ENCODE data around the gene BTBD2. TPM values are rescaled to one million over a fixed set of nuclear protein-coding genes. Genes with fewer than 3 reads are reported as not detected.

The BTBD2 gene
- total RNA-seq, 1 donor from 2014 or later: 48.8 TPM

DNA sequence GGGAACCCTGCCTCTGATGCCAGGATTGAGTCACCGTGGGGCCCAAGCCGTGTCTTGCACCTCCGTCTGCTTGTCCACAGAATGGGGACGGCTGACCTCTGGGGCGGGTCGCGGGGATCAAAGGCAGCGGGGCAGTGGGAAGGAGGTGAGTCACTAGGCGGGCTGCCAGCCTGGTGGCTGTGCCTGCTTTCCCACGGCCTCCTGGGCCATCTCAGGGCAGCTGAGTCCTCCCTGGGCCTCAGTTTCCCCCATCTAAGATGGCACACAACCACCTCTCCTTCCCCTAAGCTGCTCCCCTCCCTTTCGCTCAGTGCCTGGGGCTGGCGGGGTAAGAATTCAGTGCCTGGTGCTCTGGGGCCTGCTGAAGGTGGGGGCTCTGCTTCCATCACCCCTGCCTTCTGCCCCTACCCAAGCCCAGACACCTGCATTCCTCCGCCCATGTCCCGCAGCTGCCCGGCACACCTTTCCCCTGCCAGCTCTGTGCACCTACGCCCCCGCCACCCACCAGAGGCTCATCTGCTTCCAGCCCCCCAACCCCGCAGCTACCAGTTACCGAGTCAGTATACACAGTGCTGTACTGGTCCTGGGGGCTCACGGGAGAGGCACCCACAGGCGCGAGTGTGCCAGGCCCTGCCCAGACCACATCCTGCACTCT is 32.1 kb upstream of the BTBD2 start:
- no peak for TF ChIP-seq EZH2 (IDR thresholded peaks at IDR 0.05)
- no peaks in the 10 kb centered on the region for H3K27me3 ChIP-seq
- H3K27ac Mint-ChIP-seq: no peak overlapping the region
- H3K4me1 ChIP-seq: peaks cover 2% of the 10 kb centered on the region
- peaks cover 43% of the 10 kb centered on the region for H3K79me2 ChIP-seq (ENCODE audit: low read depth)
- no peaks in the 10 kb centered on the region for H3K9me3 Mint-ChIP-seq
- peaks cover 63% of the 10 kb centered on the region for H4K20me1 ChIP-seq (ENCODE audit: low read depth)
- peaks cover 3% of the 10 kb centered on the region for H3K27me3 Mint-ChIP-seq (ENCODE audit: insufficient read depth, low read depth)
- H3K27ac ChIP-seq: no peak overlapping the region
- H3K9me3 ChIP-seq (ENCODE audit: low read depth): no peaks in the 10 kb centered on the region
- no peaks in the 10 kb centered on the region for H3K36me3 ChIP-seq
- H3K4me3 ChIP-seq: no peak overlapping the region
- no peak overlapping the region for H3K4me2 ChIP-seq
- H3K4me3 Mint-ChIP-seq: peak overlapping the region; percentile 38
- H2AFZ ChIP-seq (replicated peaks): no peak overlapping the region
- H3K9ac ChIP-seq: no peak overlapping the region
- peaks cover 22% of the 10 kb centered on the region for H3K4me1 Mint-ChIP-seq
- no peaks in the 10 kb centered on the region for H3K36me3 Mint-ChIP-seq
- H3F3A ChIP-seq (ENCODE audit: low read depth): peaks cover 26% of the 10 kb centered on the region
- peak; percentile 4 for DNase-seq (ENCODE audit: low spot score)

DNA sequence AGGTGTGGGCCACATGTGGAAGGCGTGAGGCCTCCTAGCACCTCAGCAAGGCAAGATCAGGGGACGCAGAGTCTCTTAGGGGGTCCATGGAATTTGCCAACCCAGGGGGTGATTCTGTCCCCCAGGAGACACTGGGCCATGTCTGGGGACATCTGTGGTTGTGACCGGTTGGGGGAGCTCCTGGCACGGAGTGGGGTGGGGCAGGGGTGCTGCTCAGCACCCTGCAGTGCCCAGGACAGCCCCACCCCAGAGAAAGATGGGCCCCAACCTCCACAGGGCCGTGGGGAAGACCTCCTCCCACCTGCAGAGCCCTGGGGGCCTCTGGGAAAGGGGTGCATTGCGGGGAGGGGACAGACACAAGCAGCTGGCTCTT is 31.5 kb upstream of the BTBD2 start:
- Mint-ChIP-seq H3K4me1 (peaks cover 20% of the 10 kb centered on the region), H3K27me3 (ENCODE audit: insufficient read depth, low read depth) (peaks cover 3% of the 10 kb centered on the region), H3K27ac (no peak overlapping the region), H3K4me3 (no peak overlapping the region), H3K9me3 (no peaks in the 10 kb centered on the region), H3K36me3 (no peaks in the 10 kb centered on the region)
- H3K27me3 ChIP-seq: no peaks in the 10 kb centered on the region
- H4K20me1 ChIP-seq (ENCODE audit: low read depth): peaks cover 63% of the 10 kb centered on the region
- H3K4me1 ChIP-seq: peaks cover 6% of the 10 kb centered on the region
- no peak overlapping the region for H3K27ac ChIP-seq
- H3F3A ChIP-seq (ENCODE audit: low read depth): peaks cover 27% of the 10 kb centered on the region
- no peak overlapping the region for H3K4me3 ChIP-seq
- no peaks in the 10 kb centered on the region for H3K36me3 ChIP-seq
- no peak for DNase-seq (ENCODE audit: low spot score)
- H3K4me2 ChIP-seq: no peak overlapping the region
- H2AFZ ChIP-seq (replicated peaks): no peak overlapping the region
- peaks cover 43% of the 10 kb centered on the region for H3K79me2 ChIP-seq (ENCODE audit: low read depth)
- no peak overlapping the region for H3K9ac ChIP-seq
- no peaks in the 10 kb centered on the region for H3K9me3 ChIP-seq (ENCODE audit: low read depth)
- TF ChIP-seq EZH2phosphoT487 (IDR thresholded peaks at IDR 0.05): no peak
- TF ChIP-seq, protein P1, sequence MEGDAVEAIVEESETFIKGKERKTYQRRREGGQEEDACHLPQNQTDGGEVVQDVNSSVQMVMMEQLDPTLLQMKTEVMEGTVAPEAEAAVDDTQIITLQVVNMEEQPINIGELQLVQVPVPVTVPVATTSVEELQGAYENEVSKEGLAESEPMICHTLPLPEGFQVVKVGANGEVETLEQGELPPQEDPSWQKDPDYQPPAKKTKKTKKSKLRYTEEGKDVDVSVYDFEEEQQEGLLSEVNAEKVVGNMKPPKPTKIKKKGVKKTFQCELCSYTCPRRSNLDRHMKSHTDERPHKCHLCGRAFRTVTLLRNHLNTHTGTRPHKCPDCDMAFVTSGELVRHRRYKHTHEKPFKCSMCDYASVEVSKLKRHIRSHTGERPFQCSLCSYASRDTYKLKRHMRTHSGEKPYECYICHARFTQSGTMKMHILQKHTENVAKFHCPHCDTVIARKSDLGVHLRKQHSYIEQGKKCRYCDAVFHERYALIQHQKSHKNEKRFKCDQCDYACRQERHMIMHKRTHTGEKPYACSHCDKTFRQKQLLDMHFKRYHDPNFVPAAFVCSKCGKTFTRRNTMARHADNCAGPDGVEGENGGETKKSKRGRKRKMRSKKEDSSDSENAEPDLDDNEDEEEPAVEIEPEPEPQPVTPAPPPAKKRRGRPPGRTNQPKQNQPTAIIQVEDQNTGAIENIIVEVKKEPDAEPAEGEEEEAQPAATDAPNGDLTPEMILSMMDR (IDR thresholded peaks at IDR 0.05): no peak
- TF ChIP-seq EZH2 (IDR thresholded peaks at IDR 0.05): no peak

DNA sequence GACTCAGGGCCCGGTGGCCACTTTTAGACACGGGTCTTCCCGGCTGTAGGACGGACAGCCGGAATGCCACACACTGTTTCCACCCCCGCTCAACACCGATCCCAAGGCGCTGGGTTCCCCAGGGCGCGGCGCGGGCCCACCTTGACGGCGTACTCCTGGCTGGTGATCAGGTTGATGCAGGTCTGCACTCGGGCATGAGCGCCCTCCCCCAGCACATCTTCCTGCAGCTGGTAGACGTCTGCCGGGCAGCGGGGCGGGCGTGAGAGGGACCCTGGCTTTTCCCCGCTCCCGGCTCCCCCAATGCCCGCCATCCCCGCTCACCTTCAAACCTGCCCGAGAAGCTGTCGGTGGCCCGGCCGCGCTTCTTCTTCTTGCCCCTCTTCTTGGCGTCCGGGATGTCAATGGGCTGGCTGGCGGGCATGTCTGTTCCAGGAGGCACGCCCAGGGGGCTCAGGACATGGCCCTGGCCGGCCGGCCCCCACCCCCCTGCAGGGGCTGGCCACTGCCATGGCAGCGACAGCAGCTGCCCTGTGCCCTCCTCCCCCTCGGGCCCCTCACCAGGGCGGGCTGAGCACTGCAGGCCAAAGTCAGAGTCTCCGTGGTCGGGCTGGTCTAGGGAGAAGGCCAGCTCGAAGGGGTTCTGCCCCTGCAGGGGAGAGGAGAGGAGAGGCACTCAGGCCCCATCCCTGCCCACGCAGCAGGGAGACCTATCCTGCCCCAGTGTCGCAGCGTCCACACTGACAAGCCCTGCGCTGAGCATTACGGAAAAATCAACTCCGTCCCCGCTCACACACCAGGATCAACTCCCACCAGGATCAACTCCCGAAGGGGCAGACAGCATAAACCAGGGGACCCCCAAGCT is 30.8 kb upstream of the BTBD2 start:
- Histone ChIP-seq H3K4me2 (no peak overlapping the region), H3K4me1 (peaks cover 11% of the 10 kb centered on the region), H4K20me1 (ENCODE audit: low read depth) (peaks cover 63% of the 10 kb centered on the region), H3K9ac (no peak overlapping the region), H2AFZ (replicated peaks) (no peak overlapping the region), H3K36me3 (no peaks in the 10 kb centered on the region), H3K4me3 (no peak overlapping the region), H3K27ac (no peak overlapping the region), H3K27me3 (no peaks in the 10 kb centered on the region), H3F3A (ENCODE audit: low read depth) (peaks cover 20% of the 10 kb centered on the region), H3K9me3 (ENCODE audit: low read depth) (no peaks in the 10 kb centered on the region), H3K79me2 (ENCODE audit: low read depth) (peaks cover 48% of the 10 kb centered on the region)
- TF ChIP-seq EZH2 (IDR thresholded peaks at IDR 0.05): no peak
- TF ChIP-seq, protein P1 (IDR thresholded peaks at IDR 0.05): no peak
- no peak for TF ChIP-seq EZH2phosphoT487 (IDR thresholded peaks at IDR 0.05)
- Mint-ChIP-seq H3K27ac (no peak overlapping the region), H3K4me3 (no peak overlapping the region), H3K27me3 (ENCODE audit: insufficient read depth, low read depth) (peaks cover 3% of the 10 kb centered on the region), H3K9me3 (no peaks in the 10 kb centered on the region), H3K36me3 (no peaks in the 10 kb centered on the region), H3K4me1 (peaks cover 17% of the 10 kb centered on the region)
- DNase-seq (ENCODE audit: low spot score): peak; percentile 3
